Transverse colon (tissue), 4 donors: ENCODE measurements around the gene PCDHA1. TPM values are rescaled to one million over a fixed set of nuclear protein-coding genes. Genes with fewer than 3 reads are reported as not detected.
"Not testable (repeated sequence)": the region's sequence is repeated elsewhere in the genome, so short reads cannot be mapped to it uniquely, and the experiment has no call there.

Experiments
- DNase-seq: peaks from one replicate; pipeline ENCODE4 v3.0.0-alpha.2; 2019
- H3K27ac ChIP-seq, 4 donors: fragments of 200-600 bp; sonication (generic); 2 replicates each; pipeline ENCODE4 v1.5.1; 2016 to 2018; ENCODE audit warnings: inconsistent platforms in 4 of 4
- H3K27me3 ChIP-seq: fragments of 200-600 bp; sonication (generic); 2 replicates; pipeline ENCODE4 v1.5.1; 2017; ENCODE audit warnings: inconsistent platforms
- H3K36me3 ChIP-seq, 4 donors: fragments of 200-600 bp; sonication (generic); 2 replicates each; pipeline ENCODE4 v1.5.1; 2017 to 2019; ENCODE audit warnings: inconsistent platforms in 4 of 4
- H3K4me1 ChIP-seq, 4 donors: fragments of 200-600 bp; sonication (generic); 2 replicates each; pipeline ENCODE4 v1.5.1; 2017 to 2020; ENCODE audit warnings: inconsistent platforms in 4 of 4
- H3K4me3 ChIP-seq, 4 donors: fragments of 200-600 bp; sonication (generic); 1 replicate in 1 of 4; 2 replicates in 3 of 4; pipeline versions ENCODE4 v1.5.1 to v1.6.1; 2017 to 2019; ENCODE audit warnings: inconsistent platforms in 4 of 4
- H3K9me3 ChIP-seq, 2 donors: fragments of 200-600 bp; sonication (generic); 2 replicates each; pipeline ENCODE4 v1.5.1; 2017 to 2019; ENCODE audit warnings: inconsistent platforms in 2 of 2
- EP300 ChIP-seq: sonication (generic); formaldehyde crosslinking; IDR thresholded peaks from one replicate; pipeline ENCODE4 v1.6.1; 2017; ENCODE audit warnings: antibody characterized with exemption, low read depth
- POLR2A ChIP-seq: fragments of 450-650 bp; IDR thresholded peaks from one replicate; pipeline ENCODE4 v1.6.1; 2016; ENCODE audit warnings: antibody characterized with exemption, mild to moderate bottlenecking, moderate library complexity
- POLR2AphosphoS5 ChIP-seq, 3 donors: sonication (generic); formaldehyde crosslinking; IDR thresholded peaks; one replicate each; pipeline ENCODE4 v1.6.1; 2016; ENCODE audit warnings: antibody characterized with exemption in 3 of 3
- WGBS, 2 donors: methylation state at CpG; one replicate each; pipeline ENCODE4 v1.1.5; 2018; ENCODE audit warnings: low coverage in 1 of 2; 5-methylcytosine and 5-hydroxymethylcytosine counted together
- in situ Hi-C, 4 donors: fragments of 200-750 bp; cut with MboI; loops; one replicate each; pipeline versions ENCODE4 v1.15.0 to v1.15.1; 2017; ENCODE audit warnings: low sequenced_read_pairs in 3 of 4, low pct_ligation_motif_present in 1 of 4, low pct_unique_long_range_greater_than_20kb in 1 of 4
- intact Hi-C: fragments of 100-400 bp; cut with DNase I; formaldehyde crosslinking; loops from one replicate; pipeline ENCODE4 v1.15.1; 2023; ENCODE audit warnings: low total_unique reads
- total RNA-seq, 4 donors: library from RNA; depleted of rRNA; stranded (reverse); fragments of >200 nt; gene quantifications; one replicate each; pipeline ENCODE4 v1.1.0, GENCODE V29; 2016
- TF ChIP-seq, protein P1 (sequence below), 5 experiments: fragments of 200-600 bp in 3 of 5; fragments of 450-650 bp in 2 of 5; sonication (generic) in 3 of 5; IDR thresholded peaks; 1 replicate in 2 of 5; 2 replicates in 3 of 5; pipeline ENCODE4 v1.5.1; 2016 to 2017; ENCODE audit warnings: antibody characterized with exemption in 5 of 5, inconsistent platforms in 3 of 5, mild to moderate bottlenecking in 2 of 5, moderate library complexity in 1 of 5

The PCDHA1 gene
- total RNA-seq, 4 donors from 2014 or later = 0.14 TPM; not detected in 3

DNA sequence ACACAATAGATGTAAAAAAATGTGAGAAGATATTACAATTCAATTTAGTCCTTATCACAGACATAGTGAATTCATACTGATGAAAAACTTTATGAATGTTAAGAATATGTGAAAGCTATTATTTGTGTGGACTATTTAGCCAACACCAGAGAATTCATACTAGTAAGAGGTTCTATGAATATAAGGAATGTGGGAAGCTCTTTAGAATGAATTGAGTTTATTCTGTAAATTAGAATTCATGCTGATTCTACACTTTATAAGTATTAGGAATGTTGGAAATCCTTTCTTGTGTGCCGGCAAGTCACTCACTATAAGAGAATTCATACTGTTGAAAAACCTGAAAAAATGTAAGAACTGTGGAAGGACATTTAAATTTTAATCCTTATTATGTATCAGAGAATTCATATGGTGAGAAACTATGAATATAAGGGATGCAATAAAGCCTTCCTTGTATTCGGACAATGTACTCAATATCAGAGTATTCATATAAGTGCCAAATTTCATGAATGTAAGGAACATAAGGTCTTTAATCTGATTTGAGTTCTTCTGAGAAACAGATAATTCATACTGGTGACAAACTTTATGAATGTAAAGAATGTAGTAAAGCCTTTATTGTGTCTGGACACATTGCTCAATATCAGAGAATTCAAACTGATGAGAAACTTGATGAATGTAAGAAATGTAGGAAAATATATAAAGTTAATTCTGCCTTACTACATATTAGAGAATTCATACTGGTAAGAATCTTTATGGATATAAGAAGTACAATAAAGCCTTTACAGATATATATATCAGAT lies 21.6 kb upstream of the PCDHA1 start:
- intact Hi-C loops = no loop called here

DNA sequence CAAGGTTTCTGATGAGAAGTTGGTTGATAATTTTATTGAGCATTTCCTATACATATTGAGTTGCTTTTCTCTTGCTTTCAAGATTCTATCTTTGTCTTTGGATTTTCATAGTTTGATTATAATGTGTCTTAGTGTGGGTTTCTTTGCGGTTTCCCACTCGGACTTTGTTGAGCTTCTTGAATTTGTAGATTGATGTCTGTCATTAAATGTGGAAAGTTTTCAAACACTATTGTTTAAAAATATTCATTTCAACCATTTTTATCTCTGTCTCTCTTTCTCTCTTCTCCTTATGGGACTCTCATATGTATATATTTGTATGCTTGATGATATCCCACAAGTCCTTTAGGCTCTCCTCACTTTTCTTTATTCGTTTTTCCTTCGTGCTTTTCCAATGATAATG lies 18.5 kb upstream of the PCDHA1 start:
- TF ChIP-seq POLR2A (no peak), EP300 (no peak), POLR2AphosphoS5 (IDR thresholded peaks at IDR 0.05) (no peak)
- TF ChIP-seq, protein P1, sequence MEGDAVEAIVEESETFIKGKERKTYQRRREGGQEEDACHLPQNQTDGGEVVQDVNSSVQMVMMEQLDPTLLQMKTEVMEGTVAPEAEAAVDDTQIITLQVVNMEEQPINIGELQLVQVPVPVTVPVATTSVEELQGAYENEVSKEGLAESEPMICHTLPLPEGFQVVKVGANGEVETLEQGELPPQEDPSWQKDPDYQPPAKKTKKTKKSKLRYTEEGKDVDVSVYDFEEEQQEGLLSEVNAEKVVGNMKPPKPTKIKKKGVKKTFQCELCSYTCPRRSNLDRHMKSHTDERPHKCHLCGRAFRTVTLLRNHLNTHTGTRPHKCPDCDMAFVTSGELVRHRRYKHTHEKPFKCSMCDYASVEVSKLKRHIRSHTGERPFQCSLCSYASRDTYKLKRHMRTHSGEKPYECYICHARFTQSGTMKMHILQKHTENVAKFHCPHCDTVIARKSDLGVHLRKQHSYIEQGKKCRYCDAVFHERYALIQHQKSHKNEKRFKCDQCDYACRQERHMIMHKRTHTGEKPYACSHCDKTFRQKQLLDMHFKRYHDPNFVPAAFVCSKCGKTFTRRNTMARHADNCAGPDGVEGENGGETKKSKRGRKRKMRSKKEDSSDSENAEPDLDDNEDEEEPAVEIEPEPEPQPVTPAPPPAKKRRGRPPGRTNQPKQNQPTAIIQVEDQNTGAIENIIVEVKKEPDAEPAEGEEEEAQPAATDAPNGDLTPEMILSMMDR (IDR thresholded peaks at IDR 0.05) = no peak

More for the DNA sequence above, 21.6 kb upstream of the PCDHA1 start:
- WGBS, 2 donors = 87 to 93% methylated on average over 2 of the region's 2 CpGs
- Histone ChIP-seq H3K27ac (no peak overlapping the region), H3K36me3 (no peaks in the 10 kb centered on the region), H3K4me3 (no peak overlapping the region), H3K4me1 (no peaks in the 10 kb centered on the region), H3K9me3 (peaks cover 92 to 93% of the 10 kb centered on the region in 2 donors), H3K27me3 (no peaks in the 10 kb centered on the region)
- in situ Hi-C loops = no loop called here
- DNase-seq = no peak
- TF ChIP-seq, protein P1 (IDR thresholded peaks at IDR 0.05) = no peak
- no peak for TF ChIP-seq POLR2AphosphoS5 (IDR thresholded peaks at IDR 0.05)
- TF ChIP-seq EP300 = no peak
- no peak for TF ChIP-seq POLR2A

DNA sequence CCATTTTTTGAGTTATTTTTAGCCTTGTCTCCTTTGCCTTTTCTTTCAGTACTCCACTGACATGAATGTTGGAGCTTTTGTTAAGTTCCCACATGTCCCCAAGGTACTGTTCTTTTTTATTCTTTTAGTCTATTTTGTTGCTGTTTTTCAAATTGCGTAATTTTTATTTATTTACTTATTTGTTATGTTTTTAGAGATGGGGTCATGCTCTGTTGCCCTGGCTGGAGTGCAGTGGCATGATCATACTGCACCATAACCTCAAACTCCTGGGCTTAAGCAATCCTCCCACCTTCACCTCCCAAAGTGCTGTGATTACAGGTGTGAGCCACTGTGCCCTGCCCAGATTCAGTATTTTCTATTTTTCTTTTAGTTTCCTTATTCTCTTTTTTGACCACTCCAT lies 5.4 kb upstream of the PCDHA1 start:
- Histone ChIP-seq H3K36me3 (no peaks in the 10 kb centered on the region), H3K27me3 (no peaks in the 10 kb centered on the region), H3K9me3 (peaks cover 10 to 37% of the 10 kb centered on the region in 2 donors), H3K4me3 (no peak overlapping the region), H3K27ac (no peak overlapping the region), H3K4me1 (no peaks in the 10 kb centered on the region)
- 55 to 96% methylated on average over 1 of the region's 1 CpG for WGBS, 2 donors
- no peak for DNase-seq
- in situ Hi-C loops = no loop called here
- intact Hi-C loops = no loop called here
- TF ChIP-seq POLR2AphosphoS5 (IDR thresholded peaks at IDR 0.05) = no peak
- TF ChIP-seq, protein P1 (IDR thresholded peaks at IDR 0.05) = no peak
- TF ChIP-seq EP300 = no peak
- no peak for TF ChIP-seq POLR2A

More for the DNA sequence above, 18.5 kb upstream of the PCDHA1 start:
- H3K36me3 ChIP-seq = no peaks in the 10 kb centered on the region
- no peak overlapping the region for H3K4me3 ChIP-seq
- H3K9me3 ChIP-seq = peaks cover 92 to 98% of the 10 kb centered on the region in 2 donors
- no peaks in the 10 kb centered on the region for H3K27me3 ChIP-seq
- WGBS, 2 donors = 83 to 90% methylated on average over 4 of the region's 4 CpGs
- H3K4me1 ChIP-seq = no peaks in the 10 kb centered on the region
- no peak overlapping the region for H3K27ac ChIP-seq
- intact Hi-C loops = no loop called here
- DNase-seq = no peak
- in situ Hi-C loops = no loop called here

DNA sequence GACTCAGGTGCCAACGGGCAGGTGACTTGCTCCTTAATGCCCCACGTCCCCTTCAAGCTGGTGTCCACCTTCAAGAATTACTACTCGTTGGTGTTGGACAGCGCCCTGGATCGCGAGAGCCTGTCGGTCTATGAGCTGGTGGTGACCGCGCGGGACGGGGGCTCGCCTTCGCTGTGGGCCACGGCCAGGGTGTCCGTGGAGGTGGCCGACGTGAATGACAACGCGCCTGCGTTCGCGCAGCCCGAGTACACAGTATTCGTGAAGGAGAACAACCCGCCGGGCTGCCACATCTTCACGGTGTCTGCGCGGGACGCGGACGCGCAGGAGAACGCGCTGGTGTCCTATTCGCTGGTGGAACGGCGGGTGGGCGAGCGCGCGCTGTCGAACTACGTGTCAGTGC lies 1.5 kb downstream of the PCDHA1 start:
- H3K27ac ChIP-seq, intact Hi-C loops, H3K36me3 ChIP-seq, H3K4me3 ChIP-seq, H3K4me1 ChIP-seq, DNase-seq, in situ Hi-C loops: not testable (repeated sequence)
- peaks cover 22% of the 10 kb centered on the region for H3K27me3 ChIP-seq
- WGBS, 2 donors = 77% methylated on average over 44 of the region's 44 CpGs; no CpG with 5 or more reads in 1 of the 2 donors
- peaks cover 0 to 32% of the 10 kb centered on the region in 2 donors for H3K9me3 ChIP-seq

DNA sequence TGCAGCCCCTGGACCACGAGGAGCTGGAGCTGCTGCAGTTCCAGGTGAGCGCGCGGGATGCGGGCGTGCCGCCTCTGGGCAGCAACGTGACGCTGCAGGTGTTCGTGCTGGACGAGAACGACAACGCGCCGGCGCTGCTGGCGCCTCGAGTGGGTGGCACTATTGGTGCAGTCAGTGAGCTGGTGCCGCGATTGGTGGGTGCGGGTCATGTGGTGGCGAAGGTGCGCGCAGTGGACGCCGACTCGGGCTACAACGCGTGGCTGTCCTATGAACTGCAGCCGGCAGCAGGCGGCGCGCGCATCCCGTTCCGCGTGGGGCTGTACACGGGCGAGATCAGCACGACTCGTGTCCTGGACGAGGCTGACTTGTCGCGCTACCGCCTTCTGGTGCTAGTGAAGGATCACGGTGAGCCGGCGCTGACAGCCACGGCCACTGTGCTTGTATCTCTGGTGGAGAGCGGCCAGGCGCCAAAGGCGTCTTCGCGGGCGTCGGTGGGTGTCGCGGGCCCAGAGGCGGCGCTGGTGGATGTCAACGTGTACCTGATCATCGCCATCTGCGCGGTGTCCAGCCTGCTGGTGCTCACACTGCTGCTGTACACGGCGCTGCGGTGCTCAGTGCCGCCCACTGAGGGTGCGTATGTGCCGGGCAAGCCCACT lies 2.0 kb downstream of the PCDHA1 start:
- H3K27ac ChIP-seq, H3K4me3 ChIP-seq, DNase-seq, H3K4me1 ChIP-seq, in situ Hi-C loops, intact Hi-C loops, H3K36me3 ChIP-seq: not testable (repeated sequence)
- H3K9me3 ChIP-seq = peaks cover 0 to 32% of the 10 kb centered on the region in 2 donors
- peaks cover 24% of the 10 kb centered on the region for H3K27me3 ChIP-seq
- 76 to 80% methylated on average over 11 to 70 of the region's 70 CpGs for WGBS, 2 donors
